ENCODE results near the gene SLC17A2.
A peak's percentile ranks its signal among the peaks of the same experiment; 100 is the strongest.

Gene SLC17A2

DNA sequence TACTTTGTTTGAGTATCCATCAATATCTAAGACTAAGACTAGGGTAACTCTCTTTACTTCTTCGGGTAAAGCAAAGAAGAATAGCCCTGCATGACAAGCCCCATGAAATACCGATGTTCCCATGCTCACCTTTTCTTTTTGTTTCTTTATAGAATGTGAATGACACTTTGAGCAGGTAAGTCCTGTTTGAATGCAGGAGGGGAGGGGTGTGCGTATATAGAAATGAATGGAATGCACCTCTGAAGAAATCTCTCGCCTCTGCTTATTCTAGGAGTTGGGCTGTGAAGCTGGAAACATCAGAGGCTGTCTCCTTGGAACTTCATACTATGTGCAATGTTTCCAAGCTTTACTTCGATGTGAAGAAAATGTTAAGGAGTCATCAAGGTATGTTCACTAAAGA, 42.4 kb upstream of the SLC17A2 start:
- H3K9ac ChIP-seq (ENCODE audit: low read length), result no peak overlapping the region
- no peak overlapping the region for H2BK12ac ChIP-seq (ENCODE audit: low read length in 2 of 2)
- no peak overlapping the region for H2BK15ac ChIP-seq (ENCODE audit: low read depth, poor library complexity, severe bottlenecking)
- H3K27ac ChIP-seq (ENCODE audit: low read length, poor library complexity, severe bottlenecking), result no peak overlapping the region
- no peak overlapping the region for H3K23ac ChIP-seq (ENCODE audit: low read length in 2 of 2)
- no peak overlapping the region for H2BK5ac ChIP-seq (ENCODE audit: low read depth, low read length, poor library complexity, severe bottlenecking)
- H3K4me1 ChIP-seq (ENCODE audit: control insufficient read depth, insufficient read depth, low read depth, low read length), result no peaks in the 10 kb centered on the region
- no peak overlapping the region for H2AK5ac ChIP-seq (ENCODE audit: low read length, severe bottlenecking)
- H2AFZ ChIP-seq (ENCODE audit: low read depth, low read length), result no peak overlapping the region
- no peak overlapping the region for H2BK120ac ChIP-seq (ENCODE audit: low read depth, low read length)
- H3K4me3 ChIP-seq (ENCODE audit: insufficient read depth in 1 of 2, low read depth in 1 of 2, low read length in 2 of 2), result no peak overlapping the region
- H3K4me2 ChIP-seq (ENCODE audit: low read length, poor library complexity, severe bottlenecking), result no peak overlapping the region
- H4K8ac ChIP-seq (ENCODE audit: low read length), result no peak overlapping the region
- peaks cover 30% of the 10 kb centered on the region for H3K79me1 ChIP-seq (replicated peaks; ENCODE audit: low read length, poor library complexity, severe bottlenecking)
- H3K9me3 ChIP-seq (ENCODE audit: control insufficient read depth, low read length), result no peaks in the 10 kb centered on the region
- no peaks in the 10 kb centered on the region for H3K27me3 ChIP-seq (ENCODE audit: control insufficient read depth in 1 of 2, insufficient read depth in 1 of 2, low read length in 2 of 2)
- no peak overlapping the region for H3K4ac ChIP-seq (ENCODE audit: low read depth in 1 of 2, low read length in 2 of 2)
- H3K36me3 ChIP-seq (ENCODE audit: control insufficient read depth in 1 of 2, insufficient read depth in 2 of 2, low read depth in 1 of 2, low read length in 2 of 2), result peaks cover 26 to 92% of the 10 kb centered on the region in 2 experiments
- WGBS, result 97% methylated on average over 5 of the region's 5 CpGs
- no peak for DNase-seq
- H4K91ac ChIP-seq (ENCODE audit: low read length), result no peak overlapping the region
- no peak overlapping the region for H3K18ac ChIP-seq (ENCODE audit: low read depth in 1 of 2, low read length in 2 of 2)
- no peak overlapping the region for H3K14ac ChIP-seq (ENCODE audit: low read length in 2 of 2)

DNA sequence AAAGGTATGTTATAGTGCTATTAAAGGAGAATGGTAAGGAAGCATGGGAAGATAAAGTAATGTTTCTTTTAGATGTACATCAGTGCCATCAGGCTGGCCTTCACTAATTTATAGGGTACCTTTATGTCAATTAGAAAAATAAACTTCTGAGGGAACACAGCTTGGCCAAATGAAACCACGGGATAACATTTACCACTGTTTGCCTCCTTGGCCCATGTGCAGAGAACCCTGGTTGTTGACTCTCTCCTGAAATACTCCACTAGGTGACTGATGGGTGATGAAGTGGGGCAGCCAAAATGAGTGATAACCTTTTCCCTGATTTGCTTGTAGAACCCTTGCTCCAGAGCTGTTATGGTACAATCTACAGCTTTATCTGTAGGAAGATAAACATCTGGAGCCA, 41.6 kb upstream of the SLC17A2 start:
- Histone ChIP-seq H3K14ac (ENCODE audit: low read length in 2 of 2) (no peak overlapping the region), H3K4ac (ENCODE audit: low read depth in 1 of 2, low read length in 2 of 2) (no peak overlapping the region), H4K91ac (ENCODE audit: low read length) (no peak overlapping the region), H2BK5ac (ENCODE audit: low read depth, low read length, poor library complexity, severe bottlenecking) (no peak overlapping the region), H3K9me3 (ENCODE audit: control insufficient read depth, low read length) (no peaks in the 10 kb centered on the region), H3K9ac (ENCODE audit: low read length) (peak overlapping the region; percentile 56), H2BK15ac (ENCODE audit: low read depth, poor library complexity, severe bottlenecking) (no peak overlapping the region), H4K8ac (ENCODE audit: low read length) (no peak overlapping the region), H3K4me3 (ENCODE audit: insufficient read depth in 1 of 2, low read depth in 1 of 2, low read length in 2 of 2) (no peak overlapping the region), H3K4me2 (ENCODE audit: low read length, poor library complexity, severe bottlenecking) (no peak overlapping the region), H2AK5ac (ENCODE audit: low read length, severe bottlenecking) (peak overlapping the region; percentile 90), H3K4me1 (ENCODE audit: control insufficient read depth, insufficient read depth, low read depth, low read length) (no peaks in the 10 kb centered on the region), H3K27me3 (ENCODE audit: control insufficient read depth in 1 of 2, insufficient read depth in 1 of 2, low read length in 2 of 2) (no peaks in the 10 kb centered on the region), H2BK12ac (ENCODE audit: low read length in 2 of 2) (no peak overlapping the region), H3K36me3 (ENCODE audit: control insufficient read depth in 1 of 2, insufficient read depth in 2 of 2, low read depth in 1 of 2, low read length in 2 of 2) (peaks cover 23 to 92% of the 10 kb centered on the region in 2 experiments), H2BK120ac (ENCODE audit: low read depth, low read length) (no peak overlapping the region), H3K23ac (ENCODE audit: low read length in 2 of 2) (no peak overlapping the region), H3K79me1 (replicated peaks; ENCODE audit: low read length, poor library complexity, severe bottlenecking) (peaks cover 29% of the 10 kb centered on the region), H3K18ac (ENCODE audit: low read depth in 1 of 2, low read length in 2 of 2) (peak overlapping the region in 1 of 2 experiments; percentile 52), H3K27ac (ENCODE audit: low read length, poor library complexity, severe bottlenecking) (peak overlapping the region; percentile 64), H2AFZ (ENCODE audit: low read depth, low read length) (no peak overlapping the region)
- no peak for DNase-seq
- WGBS, result no CpG with 5 or more reads among the region's 1 CpG

DNA sequence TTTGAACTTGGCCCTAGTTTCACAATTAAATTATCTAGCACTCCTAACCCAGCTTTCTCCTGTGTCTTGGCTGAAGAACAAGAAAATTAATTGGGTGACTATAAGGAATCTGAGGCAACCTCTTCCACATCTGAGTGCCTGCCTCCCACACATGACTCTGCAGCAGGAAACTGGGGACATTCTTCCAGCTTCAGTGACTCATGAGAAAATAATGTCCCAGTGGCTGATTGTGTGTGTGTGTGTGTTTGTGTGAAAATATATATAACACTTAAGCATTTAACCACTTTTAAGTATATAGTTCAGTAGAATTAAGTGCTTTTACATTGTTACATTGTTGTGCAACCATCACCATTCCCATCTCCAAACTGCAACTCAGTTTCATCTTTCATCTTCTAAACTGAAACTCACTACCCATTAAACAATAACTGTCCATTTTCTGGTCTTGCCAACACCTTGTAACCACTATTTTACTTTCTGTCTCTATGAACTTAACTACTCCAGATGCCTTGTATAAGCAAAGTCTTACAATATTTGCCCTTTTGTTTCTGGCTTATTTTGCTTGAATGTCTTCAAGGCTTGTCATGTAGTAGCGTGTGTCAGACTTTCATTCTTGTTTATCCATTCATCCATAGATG, 40.8 kb upstream of the SLC17A2 start:
- Histone ChIP-seq H3K9ac (ENCODE audit: low read length) (peak overlapping the region; percentile 66), H3K9me3 (ENCODE audit: control insufficient read depth, low read length) (no peaks in the 10 kb centered on the region), H2AK5ac (ENCODE audit: low read length, severe bottlenecking) (no peak overlapping the region), H3K4me1 (ENCODE audit: control insufficient read depth, insufficient read depth, low read depth, low read length) (peaks cover 5% of the 10 kb centered on the region), H3K4me2 (ENCODE audit: low read length, poor library complexity, severe bottlenecking) (no peak overlapping the region), H2BK12ac (ENCODE audit: low read length in 2 of 2) (no peak overlapping the region), H2BK15ac (ENCODE audit: low read depth, poor library complexity, severe bottlenecking) (no peak overlapping the region), H3K18ac (ENCODE audit: low read depth in 1 of 2, low read length in 2 of 2) (no peak overlapping the region), H2AFZ (ENCODE audit: low read depth, low read length) (no peak overlapping the region), H3K79me1 (replicated peaks; ENCODE audit: low read length, poor library complexity, severe bottlenecking) (peaks cover 31% of the 10 kb centered on the region), H3K36me3 (ENCODE audit: control insufficient read depth in 1 of 2, insufficient read depth in 2 of 2, low read depth in 1 of 2, low read length in 2 of 2) (peaks cover 25 to 92% of the 10 kb centered on the region in 2 experiments), H3K4me3 (ENCODE audit: insufficient read depth in 1 of 2, low read depth in 1 of 2, low read length in 2 of 2) (no peak overlapping the region), H3K4ac (ENCODE audit: low read depth in 1 of 2, low read length in 2 of 2) (no peak overlapping the region), H2BK120ac (ENCODE audit: low read depth, low read length) (no peak overlapping the region), H4K8ac (ENCODE audit: low read length) (no peak overlapping the region), H3K27me3 (ENCODE audit: control insufficient read depth in 1 of 2, insufficient read depth in 1 of 2, low read length in 2 of 2) (no peaks in the 10 kb centered on the region), H2BK5ac (ENCODE audit: low read depth, low read length, poor library complexity, severe bottlenecking) (no peak overlapping the region), H4K91ac (ENCODE audit: low read length) (no peak overlapping the region), H3K27ac (ENCODE audit: low read length, poor library complexity, severe bottlenecking) (peak overlapping the region; percentile 69), H3K14ac (ENCODE audit: low read length in 2 of 2) (no peak overlapping the region), H3K23ac (ENCODE audit: low read length in 2 of 2) (no peak overlapping the region)
- WGBS, result 75% methylated on average over 1 of the region's 1 CpG
- DNase-seq, result peak; percentile 92

DNA sequence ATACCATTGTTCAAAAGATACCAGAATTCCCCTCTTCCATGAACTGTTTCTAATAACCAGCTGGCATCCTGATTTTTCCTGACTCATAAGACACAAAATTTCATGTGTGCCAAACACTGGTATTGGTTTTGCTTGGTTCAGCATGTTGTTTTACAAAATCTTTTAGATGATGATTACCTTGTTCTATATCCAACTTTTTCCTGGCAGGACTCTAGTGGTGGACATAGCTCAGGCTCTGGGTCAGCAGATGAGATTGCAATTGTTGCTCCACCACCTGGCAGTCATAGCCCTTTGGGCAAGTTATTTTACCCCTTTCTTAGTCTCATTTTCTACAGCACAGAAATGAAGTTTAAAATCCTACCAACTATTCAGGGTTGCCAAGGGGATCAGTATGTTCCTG, 38.3 kb upstream of the SLC17A2 start:
- Histone ChIP-seq H3K4ac (ENCODE audit: low read depth in 1 of 2, low read length in 2 of 2) (no peak overlapping the region), H2AFZ (ENCODE audit: low read depth, low read length) (no peak overlapping the region), H3K4me1 (ENCODE audit: control insufficient read depth, insufficient read depth, low read depth, low read length) (peaks cover 7% of the 10 kb centered on the region), H3K27me3 (ENCODE audit: control insufficient read depth in 1 of 2, insufficient read depth in 1 of 2, low read length in 2 of 2) (no peaks in the 10 kb centered on the region), H3K9ac (ENCODE audit: low read length) (peak overlapping the region; percentile 30), H2AK5ac (ENCODE audit: low read length, severe bottlenecking) (no peak overlapping the region), H3K4me2 (ENCODE audit: low read length, poor library complexity, severe bottlenecking) (no peak overlapping the region), H4K8ac (ENCODE audit: low read length) (no peak overlapping the region), H3K23ac (ENCODE audit: low read length in 2 of 2) (no peak overlapping the region), H3K79me1 (replicated peaks; ENCODE audit: low read length, poor library complexity, severe bottlenecking) (peaks cover 28% of the 10 kb centered on the region), H3K14ac (ENCODE audit: low read length in 2 of 2) (no peak overlapping the region), H3K27ac (ENCODE audit: low read length, poor library complexity, severe bottlenecking) (no peak overlapping the region), H3K4me3 (ENCODE audit: insufficient read depth in 1 of 2, low read depth in 1 of 2, low read length in 2 of 2) (peak overlapping the region in 1 of 2 experiments; percentile 35), H4K91ac (ENCODE audit: low read length) (no peak overlapping the region), H2BK12ac (ENCODE audit: low read length in 2 of 2) (no peak overlapping the region), H3K18ac (ENCODE audit: low read depth in 1 of 2, low read length in 2 of 2) (no peak overlapping the region), H3K36me3 (ENCODE audit: control insufficient read depth in 1 of 2, insufficient read depth in 2 of 2, low read depth in 1 of 2, low read length in 2 of 2) (peaks cover 13 to 88% of the 10 kb centered on the region in 2 experiments), H2BK5ac (ENCODE audit: low read depth, low read length, poor library complexity, severe bottlenecking) (no peak overlapping the region), H2BK120ac (ENCODE audit: low read depth, low read length) (no peak overlapping the region), H3K9me3 (ENCODE audit: control insufficient read depth, low read length) (no peaks in the 10 kb centered on the region), H2BK15ac (ENCODE audit: low read depth, poor library complexity, severe bottlenecking) (no peak overlapping the region)
- no peak for DNase-seq

All from mesenchymal stem cell (in vitro differentiated cells and primary cell).